HEK293 (cell line): Measurements from ENCODE around the gene C2.

Source experiments
- FEZF1 ChIP-seq: fragments of 450-650 bp; formaldehyde crosslinking; IDR thresholded peaks from 2 replicates; pipeline ENCODE4 v1.5.1; 2016; ENCODE audit warnings: missing biosample characterization, missing genetic modification characterization
- GLIS2 ChIP-seq: fragments of 450-650 bp; formaldehyde crosslinking; IDR thresholded peaks from 2 replicates; pipeline ENCODE4 v1.5.1; 2016; ENCODE audit warnings: missing biosample characterization, missing genetic modification characterization
- HOXA7 ChIP-seq: sonication (generic); formaldehyde crosslinking; IDR thresholded peaks from 2 replicates; pipeline ENCODE4 v1.8.1; 2022; ENCODE audit warnings: missing genetic modification reagents, borderline replicate concordance
- KLF9 ChIP-seq: fragments of 450-650 bp; formaldehyde crosslinking; IDR thresholded peaks from 2 replicates; pipeline ENCODE4 v1.5.1; 2016; ENCODE audit warnings: missing biosample characterization, missing genetic modification characterization, low read depth
- PATZ1 ChIP-seq: fragments of 450-650 bp; formaldehyde crosslinking; IDR thresholded peaks from 2 replicates; pipeline ENCODE4 v1.5.1; 2016; ENCODE audit warnings: missing biosample characterization, missing genetic modification characterization
- PRDM10 ChIP-seq: fragments of 450-650 bp; formaldehyde crosslinking; IDR thresholded peaks from 2 replicates; pipeline ENCODE4 v1.5.1; 2016; ENCODE audit warnings: missing biosample characterization, missing genetic modification characterization
- ZBTB20 ChIP-seq: fragments of 450-650 bp; formaldehyde crosslinking; IDR thresholded peaks from 2 replicates; pipeline ENCODE4 v1.5.1; 2016; ENCODE audit warnings: missing biosample characterization, missing genetic modification characterization
- ZBTB48 ChIP-seq: fragments of 450-650 bp; formaldehyde crosslinking; IDR thresholded peaks from 2 replicates; pipeline ENCODE4 v1.5.1; 2016; ENCODE audit warnings: missing biosample characterization, missing genetic modification characterization
- ZFP41 ChIP-seq: fragments of 450-650 bp; formaldehyde crosslinking; IDR thresholded peaks from 2 replicates; pipeline ENCODE4 v1.5.1; 2016; ENCODE audit warnings: missing biosample characterization, missing genetic modification characterization, borderline replicate concordance
- ZNF132 ChIP-seq: fragments of 450-650 bp; formaldehyde crosslinking; IDR thresholded peaks from 2 replicates; pipeline ENCODE4 v1.5.1; 2017; ENCODE audit warnings: missing biosample characterization, missing genetic modification characterization, borderline replicate concordance
- ZNF214 ChIP-seq: fragments of 450-650 bp; formaldehyde crosslinking; IDR thresholded peaks from 2 replicates; pipeline ENCODE4 v1.5.1; 2017; ENCODE audit warnings: missing biosample characterization, mild to moderate bottlenecking, missing genetic modification characterization, borderline replicate concordance
- ZNF223 ChIP-seq: fragments of 450-650 bp; formaldehyde crosslinking; IDR thresholded peaks from 2 replicates; pipeline ENCODE4 v1.5.1; 2016; ENCODE audit warnings: missing biosample characterization, missing genetic modification characterization
- ZNF341 ChIP-seq: fragments of 450-650 bp; formaldehyde crosslinking; IDR thresholded peaks from 2 replicates; pipeline ENCODE4; 2016; ENCODE audit warnings: low read depth, missing biosample characterization, missing genetic modification characterization
- ZNF548 ChIP-seq: fragments of 450-650 bp; formaldehyde crosslinking; IDR thresholded peaks from 2 replicates; pipeline ENCODE4 v1.5.1; 2016; ENCODE audit warnings: missing biosample characterization, missing genetic modification characterization
- ZNF558 ChIP-seq: fragments of 450-650 bp; formaldehyde crosslinking; IDR thresholded peaks from 2 replicates; pipeline ENCODE4 v1.5.1; 2016; ENCODE audit warnings: missing biosample characterization, missing genetic modification characterization
- ZNF692 ChIP-seq: fragments of 450-650 bp; formaldehyde crosslinking; IDR thresholded peaks from 2 replicates; pipeline ENCODE4 v1.5.1; 2016; ENCODE audit warnings: missing biosample characterization, missing genetic modification characterization
- ZNF701 ChIP-seq: fragments of 450-650 bp; formaldehyde crosslinking; IDR thresholded peaks from 2 replicates; pipeline ENCODE4 v1.5.1; 2016; ENCODE audit warnings: missing biosample characterization, missing genetic modification characterization
- ZNF747 ChIP-seq: fragments of 450-650 bp; formaldehyde crosslinking; IDR thresholded peaks from 2 replicates; pipeline ENCODE4 v1.5.1; 2016; ENCODE audit warnings: missing biosample characterization, missing genetic modification characterization
- ZNF785 ChIP-seq: fragments of 450-650 bp; formaldehyde crosslinking; IDR thresholded peaks from 2 replicates; pipeline ENCODE4 v1.5.1; 2016; ENCODE audit warnings: missing biosample characterization, missing genetic modification characterization
- ZSCAN4 ChIP-seq: fragments of 450-650 bp; formaldehyde crosslinking; IDR thresholded peaks from 2 replicates; pipeline ENCODE4 v1.5.1; 2017; ENCODE audit warnings: missing biosample characterization, missing genetic modification characterization

C2 gene

GRCh38 chr6:31896856-31897611 lies 30.5 kb upstream of the C2 start (continued):
- TF ChIP-seq PRDM10 = peak; percentile 68; the same call in 1 of the 2 replicates
- TF ChIP-seq ZNF692 = 0 out of 2 replicates have a peak, but pooled peaks have one; percentile 18
- TF ChIP-seq ZNF558 (tag by site-specific recombination) = no peak
- peak; percentile 58; the same call in 1 of the 2 replicates for TF ChIP-seq PATZ1
- TF ChIP-seq ZNF223 (tag by site-specific recombination) = no peak
- no peak for TF ChIP-seq HOXA7 (CRISPR knock-in tag)
- no peak for TF ChIP-seq ZNF785 (tag by site-specific recombination)
- TF ChIP-seq ZNF132 = no peak
- TF ChIP-seq ZSCAN4 = no peak
- no peak for TF ChIP-seq ZNF548
- TF ChIP-seq KLF9 (tag by site-specific recombination) = peak; percentile 83
- no peak for TF ChIP-seq ZBTB20
- no peak for TF ChIP-seq ZNF214
- no peak for TF ChIP-seq ZNF701 (tag by site-specific recombination)
- no peak for TF ChIP-seq ZNF747
- TF ChIP-seq ZBTB48 (tag by site-specific recombination) = peak; percentile 53; the same call in 1 of the 2 replicates
- no peak for TF ChIP-seq ZFP41 (tag by site-specific recombination)
- peak; percentile 78; the same call in 1 of the 2 replicates for TF ChIP-seq GLIS2 (tag by site-specific recombination)
- TF ChIP-seq ZNF341 (tag by site-specific recombination) = no peak
- TF ChIP-seq FEZF1 (tag by site-specific recombination) = no peak
